GM19452 (cell line): Measurements from ENCODE around the gene ADNP2.
A peak's percentile ranks its signal among the peaks of the same experiment; 100 is the strongest.

Source experiments
- ATAC-seq: cut with Tn5 transposase; IDR thresholded peaks from one replicate; pipeline ENCODE4 v1.9.1; 2021; ENCODE audit not compliant: unreplicated experiment

The ADNP2 gene

GRCh38 chr18:80105369-80106167, 3.5 kb upstream of the ADNP2 start:
- peak; percentile 55 for ATAC-seq

DNA sequence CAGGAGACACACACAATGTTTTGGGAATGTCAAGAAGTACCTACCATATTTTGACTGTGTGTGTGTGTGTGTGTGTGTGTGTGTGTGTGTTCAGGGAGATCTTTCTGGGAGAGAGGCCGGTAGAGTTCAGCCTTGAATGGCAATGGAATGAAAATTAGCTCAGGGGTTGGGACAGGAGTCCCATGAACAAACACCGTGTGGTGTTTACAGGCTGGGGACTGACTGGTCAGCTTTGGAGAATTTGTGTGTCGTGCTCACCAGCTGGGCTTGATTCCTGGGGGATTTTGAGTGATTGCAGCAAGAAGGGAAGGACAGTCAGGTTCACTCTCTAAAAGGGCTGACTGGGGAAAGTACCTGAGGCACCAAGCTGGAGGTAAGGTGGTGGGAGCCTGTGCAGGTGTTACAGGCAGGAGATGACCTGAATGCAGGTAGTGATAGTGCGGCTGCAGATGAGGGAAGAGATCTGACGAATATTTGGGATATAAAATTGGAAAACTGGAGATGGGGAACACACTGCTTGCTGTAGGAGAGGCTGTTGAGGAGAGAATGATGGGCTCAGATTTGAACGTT, 2.5 kb upstream of the ADNP2 start:
- no peak for ATAC-seq

DNA sequence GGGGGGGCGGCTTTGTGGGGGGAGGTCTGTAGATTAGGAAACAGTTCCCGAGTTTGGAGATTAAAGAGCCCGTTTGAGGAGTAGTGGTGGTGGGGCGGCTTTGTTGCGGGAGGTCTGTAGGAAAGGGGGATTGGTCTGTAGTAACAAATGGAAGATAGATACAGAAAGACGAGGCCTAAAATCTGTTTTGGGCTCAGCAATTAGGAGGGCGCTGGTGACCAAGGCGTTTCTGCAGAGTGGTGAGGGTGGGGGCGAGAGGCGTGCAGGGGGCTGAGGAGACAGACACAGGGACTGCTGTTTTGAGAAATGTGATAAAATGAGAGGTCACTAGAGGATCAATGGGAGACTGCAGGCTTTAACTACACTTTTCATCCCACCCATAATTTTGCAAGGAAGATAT, 1.6 kb upstream of the ADNP2 start:
- no peak for ATAC-seq

DNA sequence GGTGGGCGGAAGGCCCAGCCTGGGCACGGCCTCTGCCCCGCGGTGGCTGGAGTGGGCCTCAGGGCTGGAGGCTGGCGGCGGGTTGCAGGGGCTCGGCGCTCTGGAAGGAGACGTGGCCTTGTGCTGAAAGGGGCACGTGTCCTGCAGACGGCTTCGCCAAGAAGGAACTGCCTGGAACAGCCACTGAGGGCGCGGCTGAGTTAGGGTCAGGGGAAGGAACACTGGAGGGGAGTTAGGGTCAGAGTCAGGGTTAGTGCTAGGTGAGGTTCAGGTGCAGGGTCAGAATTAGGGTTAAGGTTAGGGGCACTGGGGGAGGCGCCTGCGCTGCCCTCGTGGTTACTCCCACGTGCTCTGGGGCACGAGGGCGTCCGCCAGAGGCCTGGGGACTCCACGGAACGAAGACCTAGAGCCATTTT, 933 bp upstream of the ADNP2 start:
- no peak for ATAC-seq

- peak; percentile 24 for ATAC-seq
Measured at GRCh38 chr18:80109676-80110078, 615 bp downstream of the ADNP2 start.

DNA sequence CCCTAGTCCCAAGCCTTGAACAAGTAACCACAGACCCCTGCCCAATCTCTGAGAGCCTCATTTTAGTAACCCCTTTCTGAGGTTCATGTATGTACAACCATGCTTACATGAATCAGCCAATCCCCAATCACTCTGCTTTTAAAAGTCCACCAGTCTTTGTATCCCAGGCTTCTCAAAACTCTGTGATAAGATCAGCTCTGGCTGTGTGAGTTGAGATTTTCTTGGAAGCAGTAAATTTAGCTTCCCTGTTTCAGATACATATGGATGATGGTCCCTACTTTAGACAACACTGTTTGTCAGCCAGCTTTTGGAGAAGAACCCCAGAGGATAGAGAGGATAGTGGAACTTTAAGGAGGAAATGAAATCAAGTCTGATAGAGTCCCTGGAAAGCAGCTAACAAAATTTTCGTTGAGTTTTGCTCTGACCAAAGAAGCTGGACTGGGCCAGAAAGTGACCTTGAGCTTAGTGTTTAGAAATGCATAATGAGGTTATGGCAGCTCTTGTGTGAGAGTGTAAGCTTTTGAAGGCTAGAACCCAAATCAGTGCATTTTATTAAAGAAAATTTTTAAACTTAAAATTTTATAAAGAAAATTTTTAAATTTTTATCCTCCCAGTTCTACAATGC, 3.7 kb downstream of the ADNP2 start:
- no peak for ATAC-seq

GRCh38 chr18:80115035-80115434, 6.0 kb downstream of the ADNP2 start:
- no peak for ATAC-seq

DNA sequence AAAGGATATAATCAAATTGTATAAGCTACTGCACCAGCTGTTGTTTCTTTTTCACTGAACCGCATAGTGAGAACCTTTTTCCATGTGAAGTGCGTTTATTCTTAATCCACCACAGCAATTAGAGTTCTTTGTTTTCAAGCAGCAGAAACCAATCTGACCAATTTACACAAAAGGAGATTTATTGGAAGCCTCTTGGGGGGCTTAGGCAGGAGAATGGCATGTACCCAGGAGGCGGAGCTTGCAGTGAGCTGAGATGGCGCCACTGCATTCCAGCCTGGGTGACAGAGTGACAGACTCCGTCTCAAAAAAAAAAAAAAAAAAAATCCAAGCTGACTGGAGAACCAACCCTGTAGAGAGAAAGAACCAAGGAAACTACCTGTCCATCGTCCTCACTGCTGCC, 10.0 kb downstream of the ADNP2 start:
- ATAC-seq: no peak

DNA sequence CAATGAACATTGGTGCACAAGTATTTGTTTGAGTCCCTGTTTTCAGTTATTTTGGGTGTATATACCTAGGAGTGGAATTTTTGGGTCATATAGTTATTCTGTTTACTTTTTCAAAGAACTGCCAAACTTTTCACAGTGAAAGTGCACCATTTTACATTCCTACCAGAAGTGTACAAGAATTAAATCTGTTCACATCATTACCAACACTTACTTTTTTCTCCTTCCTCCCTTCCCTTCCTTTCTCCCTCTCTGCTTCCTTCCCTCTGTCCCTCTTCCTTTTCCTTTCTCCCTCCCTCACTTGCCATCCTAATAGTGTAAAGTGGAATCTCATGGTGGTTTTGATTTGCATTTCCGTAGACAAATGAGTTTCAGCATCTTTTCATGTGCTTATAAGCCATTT, 11.9 kb downstream of the ADNP2 start:
- ATAC-seq: no peak

DNA sequence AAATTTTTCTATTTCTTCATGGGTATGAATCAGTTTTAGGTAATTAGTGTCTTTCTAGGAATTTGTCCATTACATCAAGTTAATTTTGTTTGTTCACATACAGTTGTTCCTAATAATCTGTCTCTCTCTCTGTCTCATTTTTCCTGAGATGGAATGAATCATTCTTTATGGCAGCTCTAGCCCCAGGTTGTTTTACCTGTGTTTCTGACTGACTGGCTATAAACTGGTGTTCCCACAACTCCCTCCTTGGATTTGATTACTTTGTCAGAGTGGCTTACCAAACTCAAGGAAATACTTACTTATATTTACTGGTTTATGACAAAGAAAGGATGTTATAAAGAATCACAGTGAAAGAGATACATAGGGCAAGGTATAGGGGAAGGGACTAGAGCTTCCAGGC, 15.1 kb downstream of the ADNP2 start:
- no peak for ATAC-seq

GRCh38 chr18:80126797-80127196, 17.7 kb downstream of the ADNP2 start:
- no peak for ATAC-seq

- ATAC-seq: no peak
Measured at GRCh38 chr18:80127635-80128034, 18.6 kb downstream of the ADNP2 start.

DNA sequence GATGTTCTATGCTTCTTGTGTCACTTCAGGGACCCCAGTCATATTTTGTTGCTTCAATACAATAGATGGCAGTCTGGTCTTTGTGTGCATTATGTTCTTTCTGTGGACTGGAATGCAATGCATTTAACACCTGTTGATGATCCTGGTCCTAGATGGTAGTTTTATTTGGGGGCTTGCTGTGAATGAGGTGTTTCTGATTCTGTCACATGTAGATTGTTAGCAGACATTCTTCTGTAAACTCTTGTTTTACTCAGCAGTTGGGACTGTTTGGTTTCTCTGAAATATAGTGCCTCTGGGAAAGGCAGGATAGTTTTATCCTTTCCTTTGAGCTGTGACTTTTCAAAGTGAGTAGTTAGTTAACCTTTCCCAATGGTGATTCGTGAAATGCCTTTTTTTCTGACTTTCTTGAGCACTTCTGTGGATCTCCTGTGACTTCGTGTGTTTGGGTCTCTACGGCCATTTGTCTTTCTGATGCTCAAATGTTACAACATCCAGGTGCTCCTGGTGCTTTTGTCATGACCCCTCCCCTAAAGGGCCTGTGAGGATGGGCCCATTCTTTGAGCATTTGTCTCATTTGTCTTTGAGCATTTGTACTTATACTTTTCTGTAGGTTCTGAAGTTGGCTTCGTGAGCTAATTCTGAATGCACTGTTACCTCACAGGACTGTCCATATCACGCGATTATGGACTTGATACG, 20.8 kb downstream of the ADNP2 start:
- ATAC-seq: no peak

DNA sequence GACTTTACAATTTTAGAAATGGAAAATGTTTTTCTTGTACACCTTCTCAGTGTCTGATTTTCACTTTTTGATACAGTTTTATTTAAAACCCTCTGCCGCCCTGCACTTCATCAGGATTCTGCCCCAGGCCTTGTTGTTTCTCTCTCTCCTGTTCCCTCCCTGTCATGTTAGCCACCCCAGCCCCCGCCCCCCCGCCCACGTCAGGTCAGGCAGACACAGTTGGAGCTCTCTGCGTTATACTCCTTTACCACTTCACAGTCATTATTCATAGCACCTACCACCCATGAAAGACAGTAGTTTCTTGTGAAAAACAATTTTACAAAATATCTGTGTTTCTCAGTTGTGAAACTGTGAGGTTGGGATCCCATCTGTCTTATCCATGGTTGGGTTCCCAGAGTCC, 21.5 kb downstream of the ADNP2 start:
- ATAC-seq: no peak

DNA sequence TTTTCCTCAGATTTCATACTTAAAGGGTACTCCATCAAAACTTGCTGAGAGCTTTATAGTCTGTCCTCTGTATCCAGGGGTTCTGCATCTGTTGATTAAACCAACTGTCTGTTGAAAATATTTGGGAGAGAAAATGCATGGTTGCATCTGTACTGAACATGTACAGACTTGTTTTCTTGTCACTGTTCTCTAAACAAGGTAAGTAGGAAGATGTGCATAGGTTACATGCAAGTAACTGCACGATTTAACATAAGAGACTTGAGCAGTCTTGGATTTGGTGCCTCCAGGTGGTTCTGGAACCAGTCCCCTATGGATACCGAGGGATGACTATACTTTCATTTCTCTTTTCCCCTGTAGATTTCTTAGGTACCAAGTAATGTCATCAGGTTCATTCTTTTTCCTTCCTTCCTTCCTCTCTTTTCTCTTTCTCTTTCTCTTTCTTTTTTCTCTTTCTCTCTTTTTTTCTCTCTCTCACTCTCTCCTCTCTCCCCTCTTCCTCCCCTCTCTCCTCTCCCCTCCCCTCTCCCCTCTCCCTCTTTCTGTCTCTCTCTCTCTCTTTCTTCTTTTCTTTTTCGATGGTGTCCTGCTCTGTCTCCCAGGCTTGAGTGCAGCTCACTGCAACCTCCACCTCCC, 23.2 kb downstream of the ADNP2 start:
- no peak for ATAC-seq

GRCh38 chr18:80133124-80133523, 24.1 kb downstream of the ADNP2 start:
- ATAC-seq: no peak

- ATAC-seq: no peak
Measured at GRCh38 chr18:80135136-80135535, 26.1 kb downstream of the ADNP2 start.

GRCh38 chr18:80136679-80137078, 27.6 kb downstream of the ADNP2 start:
- ATAC-seq: no peak

- ATAC-seq: no peak
Measured at GRCh38 chr18:80137137-80137536, 28.1 kb downstream of the ADNP2 start.

DNA sequence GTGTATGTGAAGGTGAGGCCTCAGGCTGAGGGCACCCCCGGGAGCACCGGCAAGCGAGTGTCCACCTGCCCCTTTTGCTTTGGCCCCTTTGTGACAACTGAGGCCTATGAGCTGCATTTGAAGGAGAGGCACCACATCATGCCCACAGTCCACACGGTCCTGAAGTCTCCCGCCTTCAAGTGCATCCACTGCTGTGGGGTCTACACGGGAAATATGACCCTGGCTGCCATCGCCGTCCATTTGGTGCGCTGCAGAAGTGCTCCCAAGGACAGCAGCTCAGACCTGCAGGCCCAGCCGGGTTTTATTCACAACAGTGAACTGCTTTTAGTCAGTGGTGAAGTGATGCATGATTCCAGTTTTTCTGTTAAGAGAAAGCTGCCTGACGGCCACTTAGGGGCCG, 28.9 kb downstream of the ADNP2 start:
- ATAC-seq: no peak

DNA sequence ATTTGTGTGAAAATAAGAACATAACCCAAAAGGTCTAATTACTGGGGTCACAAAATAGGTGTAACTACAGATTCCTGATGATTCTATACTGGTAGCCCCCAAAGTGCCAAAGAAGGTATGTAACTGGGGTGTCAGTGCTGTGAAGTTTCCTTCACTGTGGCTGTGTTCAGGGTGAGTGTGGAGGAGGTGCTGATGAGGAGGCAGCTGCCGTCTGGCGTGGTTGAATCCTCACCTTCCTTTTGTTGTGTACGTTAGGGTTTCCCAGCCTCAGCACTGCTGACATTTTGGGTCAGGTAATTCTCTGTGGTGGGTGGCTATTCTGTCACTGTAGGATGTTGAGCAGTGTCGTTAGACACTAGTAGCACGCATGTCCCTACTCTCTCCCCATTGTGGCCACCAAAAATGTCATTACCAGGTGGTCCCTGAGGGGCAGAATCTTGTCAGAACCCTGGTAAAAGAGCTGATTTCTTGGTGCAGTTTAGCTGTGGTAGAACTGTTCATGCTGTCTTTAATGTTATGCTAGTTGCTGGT, 31.5 kb downstream of the ADNP2 start:
- no peak for ATAC-seq
